Liver (tissue), 9 donors: ENCODE data around the gene PPP2R3B. TPM values are rescaled to one million over a fixed set of nuclear protein-coding genes. Genes with fewer than 3 reads are reported as not detected.

Experiments used
- DNase-seq: peaks from one replicate; pipeline ENCODE4 v3.0.0-alpha.2; 2017; ENCODE audit warnings: low spot score
- H3K27ac ChIP-seq, 2 donors: one replicate each; pipeline ENCODE4 v1.7.0; 2013; ENCODE audit warnings: inconsistent platforms in 2 of 2, low read length in 2 of 2, control low read depth in 1 of 2, low read depth in 1 of 2, mild to moderate bottlenecking in 1 of 2
- H3K27me3 ChIP-seq, 4 donors: one replicate each; pipeline versions ENCODE4 v1.6.1 to v1.7.0; 2013; ENCODE audit warnings: low read length in 3 of 4, inconsistent platforms in 1 of 4, mild to moderate bottlenecking in 1 of 4, moderate library complexity in 1 of 4; ENCODE audit not compliant: control insufficient read depth in 4 of 4, insufficient read depth in 4 of 4
- H3K36me3 ChIP-seq, 4 donors: one replicate each; pipeline versions ENCODE4 v1.6.1 to v1.7.0; 2013; ENCODE audit warnings: low read length in 3 of 4, mild to moderate bottlenecking in 3 of 4, low read depth in 1 of 4, moderate library complexity in 1 of 4; ENCODE audit not compliant: control insufficient read depth in 4 of 4, insufficient read depth in 3 of 4
- H3K4me1 ChIP-seq, 4 donors: one replicate each; pipeline versions ENCODE4 v1.6.1 to v1.7.0; 2013; ENCODE audit warnings: low read length in 3 of 4, mild to moderate bottlenecking in 3 of 4, moderate library complexity in 1 of 4; ENCODE audit not compliant: control insufficient read depth in 4 of 4, insufficient read depth in 4 of 4
- H3K4me3 ChIP-seq, 3 donors: one replicate each; pipeline versions ENCODE4 v1.6.1 to v1.7.0; 2013; ENCODE audit warnings: low read length in 3 of 3, control low read depth in 1 of 3, low read depth in 1 of 3, mild to moderate bottlenecking in 1 of 3
- H3K9ac ChIP-seq, 2 donors: one replicate each; pipeline ENCODE4 v1.7.0; 2013; ENCODE audit warnings: low read length in 2 of 2, mild to moderate bottlenecking in 2 of 2, moderate library complexity in 2 of 2, control low read depth in 1 of 2, low read depth in 1 of 2
- H3K9me3 ChIP-seq, 4 donors: one replicate each; pipeline versions ENCODE4 v1.6.1 to v1.7.0; 2013; ENCODE audit warnings: low read length in 3 of 4; ENCODE audit not compliant: control insufficient read depth in 4 of 4
- EGR1 ChIP-seq, 2 donors: IDR thresholded peaks; 2 replicates each; pipeline ENCODE4 v1.6.1; 2016 to 2018; ENCODE audit warnings: antibody characterized with exemption in 2 of 2, low read depth in 2 of 2
- FOXA1 ChIP-seq: IDR thresholded peaks from 2 replicates; pipeline ENCODE4 v1.6.1; 2016; ENCODE audit warnings: antibody characterized with exemption
- FOXA2 ChIP-seq: IDR thresholded peaks from 2 replicates; pipeline ENCODE4 v1.6.1; 2016; ENCODE audit warnings: antibody characterized with exemption
- GABPA ChIP-seq, 2 donors: IDR thresholded peaks in 1 of 2; conservative IDR thresholded peaks in 1 of 2; 2 replicates each; pipeline ENCODE4 v1.6.1; 2016; ENCODE audit warnings: antibody characterized with exemption in 2 of 2, mild to moderate bottlenecking in 1 of 2, moderate library complexity in 1 of 2
- HNF4A ChIP-seq, 2 donors: conservative IDR thresholded peaks; 2 replicates each; pipeline ENCODE4 v1.6.1; 2016; ENCODE audit warnings: antibody characterized with exemption in 2 of 2, mild to moderate bottlenecking in 2 of 2
- HNF4G ChIP-seq: IDR thresholded peaks from 2 replicates; pipeline ENCODE4 v1.6.1; 2016; ENCODE audit warnings: antibody characterized with exemption
- JUND ChIP-seq, 2 donors: IDR thresholded peaks; 2 replicates each; pipeline ENCODE4 v1.6.1; 2016; ENCODE audit warnings: antibody characterized with exemption in 2 of 2
- NR2F2 ChIP-seq: IDR thresholded peaks from 2 replicates; pipeline ENCODE4 v1.6.1; 2016; ENCODE audit warnings: antibody characterized with exemption
- RAD21 ChIP-seq, 2 donors: IDR thresholded peaks; 2 replicates each; pipeline ENCODE4 v1.6.1; 2016; ENCODE audit warnings: antibody characterized with exemption in 2 of 2, mild to moderate bottlenecking in 2 of 2
- RXRA ChIP-seq, 2 donors: IDR thresholded peaks; 2 replicates each; pipeline ENCODE4 v1.6.1; 2017 to 2018; ENCODE audit warnings: antibody characterized with exemption in 2 of 2, mild to moderate bottlenecking in 1 of 2
- SP1 ChIP-seq: IDR thresholded peaks from 2 replicates; pipeline ENCODE4 v1.6.1; 2018; ENCODE audit warnings: antibody characterized with exemption, mild to moderate bottlenecking
- TAF1 ChIP-seq: conservative IDR thresholded peaks from 2 replicates; pipeline ENCODE4 v1.6.1; 2016; ENCODE audit warnings: antibody characterized with exemption, mild to moderate bottlenecking
- YY1 ChIP-seq: IDR thresholded peaks from 2 replicates; pipeline ENCODE4 v1.6.1; 2016; ENCODE audit warnings: antibody characterized with exemption, mild to moderate bottlenecking
- WGBS: extraction: QIAGEN DNeasy Blood & Tissue Kit; methylation state at CpG from one replicate; pipeline ENCODE4 v1.1.7; 2013; 5-methylcytosine and 5-hydroxymethylcytosine counted together
- polyA plus RNA-seq, 2 donors: library from polyadenylated mRNA; stranded (reverse) in 1 of 2; unstranded in 1 of 2; fragments of 200-250 nt in 1 of 2; fragments of >200 nt in 1 of 2; fragmentation: Nextera tagmentation in 1 of 2; extraction: Ambion mirVana in 1 of 2; gene quantifications; one replicate each; pipeline versions ENCODE4 v1.2.1 to v1.2.3, GENCODE V29; 2013 to 2015
- total RNA-seq, 2 donors: library from RNA; depleted of rRNA; stranded (reverse); fragments of >200 nt; gene quantifications; one replicate each; pipeline ENCODE4 v1.2.3, GENCODE V29; 2014
- TF ChIP-seq, protein P1 (sequence below): IDR thresholded peaks from 2 replicates; pipeline ENCODE4 v1.6.1; 2016; ENCODE audit warnings: antibody characterized with exemption
- TF ChIP-seq, protein P2 (sequence below): IDR thresholded peaks from 2 replicates; pipeline ENCODE4 v1.6.1; 2016; ENCODE audit warnings: antibody characterized with exemption, mild to moderate bottlenecking
- TF ChIP-seq, protein P3 (sequence below): IDR thresholded peaks from 2 replicates; pipeline ENCODE4 v1.6.1; 2016; ENCODE audit warnings: antibody characterized with exemption
- TF ChIP-seq, protein P4 (sequence below): fragments of 150-350 bp; IDR thresholded peaks from 2 replicates; pipeline ENCODE4 v1.5.1; 2017; ENCODE audit warnings: improper control_type of control experiment, low read depth, low read length; ENCODE audit not compliant: missing input control
- donor health status: healthy.
- donor health status: healthy.
- donor health status: healthy.
- donor health status: healthy.
- donor health status: healthy.

Gene PPP2R3B
- total and polyA plus RNA-seq, 4 donors = 1.2 to 8.2 (median 4.3) TPM

DNA sequence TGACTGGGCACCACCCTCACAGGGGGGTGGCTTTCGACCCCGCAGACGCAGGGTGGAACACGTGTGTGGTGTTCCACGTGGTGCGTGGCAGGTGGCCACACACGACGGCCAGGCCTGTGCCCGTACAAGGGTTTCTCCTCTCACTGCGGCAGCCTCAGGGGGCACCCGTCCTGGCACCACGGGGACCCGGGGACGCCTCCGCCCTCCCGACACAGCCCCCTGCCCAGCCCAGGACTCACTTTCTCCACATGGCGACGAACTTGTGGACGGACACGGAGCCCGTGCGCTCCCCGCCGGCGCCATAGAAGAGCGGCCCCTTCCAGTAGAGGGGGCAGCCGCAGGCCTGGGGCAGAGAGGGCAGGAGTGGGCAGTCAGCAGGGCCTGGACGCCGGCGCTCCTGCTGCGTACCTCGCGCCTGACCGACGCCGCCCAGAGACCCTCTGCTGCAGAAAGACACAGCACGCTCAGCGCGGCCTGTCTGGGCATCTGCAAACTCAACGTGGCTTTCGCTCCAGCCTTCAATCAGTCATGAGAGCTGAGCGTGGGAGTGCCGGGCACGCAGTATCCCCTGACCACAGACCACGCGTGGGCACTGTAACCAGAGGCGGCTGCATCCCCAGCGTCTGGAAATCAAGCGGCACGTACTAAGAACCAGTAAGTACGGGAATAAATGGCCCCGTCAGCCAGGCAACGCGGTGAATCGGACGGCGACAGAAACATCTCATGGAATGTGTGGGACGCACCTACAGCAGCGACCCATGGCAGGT is 39.2 kb downstream of the PPP2R3B start:
- Histone ChIP-seq H3K4me3 (no peak overlapping the region), H3K9me3 (no peaks in the 10 kb centered on the region), H3K27ac (no peak overlapping the region), H3K9ac (no peak overlapping the region), H3K36me3 (peaks cover 0 to 3% (median 1%) of the 10 kb centered on the region in 4 donors), H3K27me3 (no peaks in the 10 kb centered on the region), H3K4me1 (no peaks in the 10 kb centered on the region)
- 98% methylated on average over 59 of the region's 59 CpGs for WGBS
- TF ChIP-seq, protein P1, sequence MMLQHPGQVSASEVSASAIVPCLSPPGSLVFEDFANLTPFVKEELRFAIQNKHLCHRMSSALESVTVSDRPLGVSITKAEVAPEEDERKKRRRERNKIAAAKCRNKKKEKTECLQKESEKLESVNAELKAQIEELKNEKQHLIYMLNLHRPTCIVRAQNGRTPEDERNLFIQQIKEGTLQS = no peak
- no peak for TF ChIP-seq JUND (IDR thresholded peaks at IDR 0.05)
- no peak for TF ChIP-seq NR2F2
- TF ChIP-seq, protein P2, sequence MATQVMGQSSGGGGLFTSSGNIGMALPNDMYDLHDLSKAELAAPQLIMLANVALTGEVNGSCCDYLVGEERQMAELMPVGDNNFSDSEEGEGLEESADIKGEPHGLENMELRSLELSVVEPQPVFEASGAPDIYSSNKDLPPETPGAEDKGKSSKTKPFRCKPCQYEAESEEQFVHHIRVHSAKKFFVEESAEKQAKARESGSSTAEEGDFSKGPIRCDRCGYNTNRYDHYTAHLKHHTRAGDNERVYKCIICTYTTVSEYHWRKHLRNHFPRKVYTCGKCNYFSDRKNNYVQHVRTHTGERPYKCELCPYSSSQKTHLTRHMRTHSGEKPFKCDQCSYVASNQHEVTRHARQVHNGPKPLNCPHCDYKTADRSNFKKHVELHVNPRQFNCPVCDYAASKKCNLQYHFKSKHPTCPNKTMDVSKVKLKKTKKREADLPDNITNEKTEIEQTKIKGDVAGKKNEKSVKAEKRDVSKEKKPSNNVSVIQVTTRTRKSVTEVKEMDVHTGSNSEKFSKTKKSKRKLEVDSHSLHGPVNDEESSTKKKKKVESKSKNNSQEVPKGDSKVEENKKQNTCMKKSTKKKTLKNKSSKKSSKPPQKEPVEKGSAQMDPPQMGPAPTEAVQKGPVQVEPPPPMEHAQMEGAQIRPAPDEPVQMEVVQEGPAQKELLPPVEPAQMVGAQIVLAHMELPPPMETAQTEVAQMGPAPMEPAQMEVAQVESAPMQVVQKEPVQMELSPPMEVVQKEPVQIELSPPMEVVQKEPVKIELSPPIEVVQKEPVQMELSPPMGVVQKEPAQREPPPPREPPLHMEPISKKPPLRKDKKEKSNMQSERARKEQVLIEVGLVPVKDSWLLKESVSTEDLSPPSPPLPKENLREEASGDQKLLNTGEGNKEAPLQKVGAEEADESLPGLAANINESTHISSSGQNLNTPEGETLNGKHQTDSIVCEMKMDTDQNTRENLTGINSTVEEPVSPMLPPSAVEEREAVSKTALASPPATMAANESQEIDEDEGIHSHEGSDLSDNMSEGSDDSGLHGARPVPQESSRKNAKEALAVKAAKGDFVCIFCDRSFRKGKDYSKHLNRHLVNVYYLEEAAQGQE = no peak
- TF ChIP-seq EGR1 (IDR thresholded peaks at IDR 0.05; ENCODE audit: low read depth in 2 of 2) = no peak
- TF ChIP-seq FOXA1 = no peak
- TF ChIP-seq SP1 = no peak
- TF ChIP-seq YY1 = no peak
- TF ChIP-seq RAD21 (IDR thresholded peaks at IDR 0.05) = no peak
- TF ChIP-seq, protein P3, sequence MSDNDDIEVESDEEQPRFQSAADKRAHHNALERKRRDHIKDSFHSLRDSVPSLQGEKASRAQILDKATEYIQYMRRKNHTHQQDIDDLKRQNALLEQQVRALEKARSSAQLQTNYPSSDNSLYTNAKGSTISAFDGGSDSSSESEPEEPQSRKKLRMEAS = no peak
- TF ChIP-seq GABPA (IDR thresholded peaks at IDR 0.05 in 1 of 2, conservative IDR thresholded peaks at IDR 0.05 in 1 of 2) = no peak
- TF ChIP-seq HNF4G = no peak
- DNase-seq = no peak

DNA sequence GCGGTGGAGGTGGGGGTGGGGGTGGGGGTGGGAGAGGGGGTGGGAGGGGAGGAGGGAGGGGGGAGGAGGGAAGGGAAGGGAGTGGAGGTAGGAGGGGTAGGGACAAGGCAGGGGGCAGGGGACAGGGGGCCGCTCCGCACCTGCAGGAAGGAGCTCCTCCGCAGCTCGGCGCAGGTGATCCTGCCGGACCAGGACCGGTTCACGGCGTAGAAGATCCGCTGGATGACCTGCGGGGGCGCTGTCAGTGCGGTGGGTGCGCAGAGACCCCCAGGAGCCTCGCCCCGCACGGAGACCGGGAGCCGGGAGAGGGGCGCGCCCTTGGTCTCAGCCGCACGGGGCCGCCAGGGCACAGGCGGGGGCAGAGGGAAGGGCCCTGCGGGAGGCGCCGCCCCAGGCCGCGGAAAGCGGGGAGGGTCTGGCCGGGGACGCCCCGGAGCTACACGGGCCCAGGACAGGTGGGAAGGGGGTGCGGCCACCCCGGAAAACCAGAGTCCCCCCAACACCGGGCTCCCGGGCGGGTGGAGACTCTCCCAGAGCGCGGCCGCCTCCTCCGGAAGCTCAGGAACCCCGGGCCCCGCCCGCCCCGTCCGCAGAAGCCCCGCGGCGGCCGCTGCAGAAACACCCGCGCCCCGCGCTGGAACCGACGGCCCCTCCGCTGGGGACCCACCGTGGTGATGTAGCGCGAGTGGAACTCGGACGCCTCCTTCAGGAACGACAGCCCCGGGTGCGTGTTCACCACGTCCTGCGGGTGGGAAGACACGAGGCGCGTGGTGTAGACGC is 40.5 kb downstream of the PPP2R3B start:
- no peak for DNase-seq
- TF ChIP-seq TAF1 = no peak
- no peak for TF ChIP-seq GABPA (IDR thresholded peaks at IDR 0.05 in 1 of 2, conservative IDR thresholded peaks at IDR 0.05 in 1 of 2)
- no peak for TF ChIP-seq SP1
- no peak for TF ChIP-seq NR2F2
- TF ChIP-seq, protein P4, sequence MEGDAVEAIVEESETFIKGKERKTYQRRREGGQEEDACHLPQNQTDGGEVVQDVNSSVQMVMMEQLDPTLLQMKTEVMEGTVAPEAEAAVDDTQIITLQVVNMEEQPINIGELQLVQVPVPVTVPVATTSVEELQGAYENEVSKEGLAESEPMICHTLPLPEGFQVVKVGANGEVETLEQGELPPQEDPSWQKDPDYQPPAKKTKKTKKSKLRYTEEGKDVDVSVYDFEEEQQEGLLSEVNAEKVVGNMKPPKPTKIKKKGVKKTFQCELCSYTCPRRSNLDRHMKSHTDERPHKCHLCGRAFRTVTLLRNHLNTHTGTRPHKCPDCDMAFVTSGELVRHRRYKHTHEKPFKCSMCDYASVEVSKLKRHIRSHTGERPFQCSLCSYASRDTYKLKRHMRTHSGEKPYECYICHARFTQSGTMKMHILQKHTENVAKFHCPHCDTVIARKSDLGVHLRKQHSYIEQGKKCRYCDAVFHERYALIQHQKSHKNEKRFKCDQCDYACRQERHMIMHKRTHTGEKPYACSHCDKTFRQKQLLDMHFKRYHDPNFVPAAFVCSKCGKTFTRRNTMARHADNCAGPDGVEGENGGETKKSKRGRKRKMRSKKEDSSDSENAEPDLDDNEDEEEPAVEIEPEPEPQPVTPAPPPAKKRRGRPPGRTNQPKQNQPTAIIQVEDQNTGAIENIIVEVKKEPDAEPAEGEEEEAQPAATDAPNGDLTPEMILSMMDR = no peak
- TF ChIP-seq RAD21 (IDR thresholded peaks at IDR 0.05) = no peak
- TF ChIP-seq, protein P2 = no peak
- TF ChIP-seq HNF4G = no peak
- no peak for TF ChIP-seq FOXA2
- TF ChIP-seq HNF4A (conservative IDR thresholded peaks at IDR 0.05) = no peak
- no peak for TF ChIP-seq RXRA (IDR thresholded peaks at IDR 0.05)
- no peak for TF ChIP-seq YY1
- TF ChIP-seq, protein P1 = no peak
- TF ChIP-seq JUND (IDR thresholded peaks at IDR 0.05) = no peak
- TF ChIP-seq FOXA1 = no peak
- no peak for TF ChIP-seq EGR1 (IDR thresholded peaks at IDR 0.05; ENCODE audit: low read depth in 2 of 2)

More for the DNA sequence above, 40.5 kb downstream of the PPP2R3B start:
- no peaks in the 10 kb centered on the region for H3K27me3 ChIP-seq
- 95% methylated on average over 75 of the region's 75 CpGs for WGBS
- H3K9ac ChIP-seq = no peak overlapping the region
- no peaks in the 10 kb centered on the region for H3K4me1 ChIP-seq
- peaks cover 0 to 3% (median 0%) of the 10 kb centered on the region in 4 donors for H3K36me3 ChIP-seq
- no peaks in the 10 kb centered on the region for H3K9me3 ChIP-seq
- H3K27ac ChIP-seq = no peak overlapping the region
- no peak overlapping the region for H3K4me3 ChIP-seq
